ENCODE measurements around the gene ZNF266.

Gene ZNF266

DNA sequence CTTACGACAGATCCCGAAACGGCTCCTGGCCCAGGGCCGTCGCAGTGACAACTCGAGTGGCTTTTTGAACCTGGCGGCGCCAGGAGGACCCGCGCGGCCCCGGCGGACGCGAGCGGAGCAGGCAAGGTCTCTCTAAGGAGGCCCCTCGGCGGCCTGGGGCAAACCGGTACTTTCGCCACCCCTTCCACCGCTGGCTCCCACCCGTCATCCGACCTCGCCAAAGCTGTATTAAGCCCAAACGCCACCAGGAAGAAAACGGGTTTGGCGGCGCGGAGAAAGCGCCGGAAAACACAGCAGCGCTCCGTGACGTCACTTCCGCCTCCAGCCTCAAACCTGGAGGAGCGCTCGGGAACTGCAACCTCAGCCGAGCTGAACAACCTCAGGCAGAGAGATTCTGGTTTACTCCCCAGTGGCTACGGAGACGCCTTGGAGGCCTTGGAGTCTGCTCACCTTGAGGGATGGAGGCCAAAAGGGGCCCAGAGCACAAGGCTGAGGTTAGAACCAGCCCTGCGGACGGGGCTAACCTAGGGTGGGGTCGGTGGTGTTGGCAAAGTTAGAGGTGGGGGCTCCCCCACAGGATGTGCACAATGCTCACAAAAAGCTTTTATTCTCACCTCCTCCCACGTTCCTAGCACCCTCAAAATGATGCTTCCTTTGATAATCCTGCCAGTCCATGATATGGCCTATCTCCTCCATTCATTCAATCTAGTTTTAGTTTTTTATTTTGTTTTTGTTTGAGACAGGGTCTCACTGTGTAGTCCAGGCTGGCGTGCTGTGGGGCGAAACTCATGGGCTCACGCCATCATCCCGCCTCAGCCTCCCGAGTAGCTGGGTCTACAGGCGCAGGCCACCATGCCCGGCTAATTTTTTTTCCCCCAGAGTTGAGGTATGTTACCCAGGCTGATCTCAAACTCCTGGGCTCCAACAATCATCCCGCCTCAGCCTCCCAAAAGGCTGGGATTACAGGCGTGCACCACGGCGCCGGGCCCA, at the start of gene ZNF266:
Gene ZNF266, minus strand, starts transcription at position 295 of the 990 bp plus-strand sequence. CDS start 15,484 bp downstream, outside the sequence.
- DNase-seq (ENCODE audit: low read depth) = peak; percentile 83

DNA sequence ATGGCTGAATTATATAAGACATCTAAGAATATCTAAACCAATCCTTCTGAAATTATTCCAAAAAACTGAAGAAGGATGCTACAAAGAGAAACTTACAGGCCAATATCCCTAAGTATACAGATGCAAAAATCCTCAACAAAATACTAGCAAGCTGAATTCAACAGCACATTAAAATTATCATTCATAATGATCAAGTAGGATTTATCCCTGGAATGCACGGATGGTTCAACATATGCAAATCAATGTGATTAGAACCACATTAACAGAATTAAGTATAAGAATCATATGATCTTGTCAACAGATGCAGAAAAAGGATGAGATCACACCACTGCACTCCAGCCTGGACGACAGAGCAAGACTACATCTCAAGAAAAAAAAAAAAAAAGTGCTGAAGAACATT, 49.8 kb upstream of the ZNF266 start:
- DNase-seq (ENCODE audit: low read depth) = no peak

DNA sequence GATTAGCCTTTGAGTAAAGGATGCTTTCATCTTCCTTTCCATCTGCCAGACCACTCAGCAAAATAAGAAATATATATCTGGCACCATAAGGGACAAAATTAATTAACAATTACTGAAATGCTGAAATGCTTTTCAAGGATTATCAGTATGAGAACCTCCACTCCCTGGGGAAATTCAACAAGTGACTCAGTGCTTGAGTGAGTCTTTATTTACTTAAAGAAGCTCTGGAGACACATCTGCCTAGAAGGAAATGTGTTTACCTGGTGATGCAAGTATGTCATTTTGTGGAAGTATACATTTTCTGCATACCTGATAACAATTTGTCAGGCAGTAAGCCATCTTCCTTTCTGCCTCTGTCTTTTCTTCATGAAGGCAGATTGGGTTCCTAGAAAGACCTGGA, 39.6 kb upstream of the ZNF266 start:
- no peak for DNase-seq (ENCODE audit: low read depth)

- no peak for DNase-seq (ENCODE audit: low read depth)
Measured at GRCh38 chr19:9467161-9467560, 31.8 kb upstream of the ZNF266 start.

DNA sequence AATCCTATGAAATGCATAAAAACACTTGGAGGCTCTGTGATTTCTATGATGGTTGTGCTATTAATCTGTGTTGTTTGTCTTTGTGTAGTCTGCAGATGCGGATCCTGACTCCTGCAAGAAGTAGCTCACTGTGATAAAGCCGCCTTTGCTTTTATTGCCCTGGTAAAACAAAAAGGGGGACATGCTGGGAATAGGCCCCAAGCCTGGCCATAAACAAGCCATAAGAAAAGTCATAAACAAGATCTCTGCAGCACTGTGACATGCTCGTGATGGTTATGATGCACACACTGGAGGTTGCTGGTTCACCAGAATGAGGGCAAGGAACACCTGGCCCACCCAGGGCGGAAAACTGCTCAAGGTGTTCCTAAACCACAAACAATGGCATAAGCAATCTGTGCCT, 26.6 kb upstream of the ZNF266 start:
- no peak for DNase-seq (ENCODE audit: low read depth)

- no peak for DNase-seq (ENCODE audit: low read depth)
Measured at GRCh38 chr19:9456018-9456689, 20.8 kb upstream of the ZNF266 start.

GRCh38 chr19:9453953-9454352, 18.6 kb upstream of the ZNF266 start:
- DNase-seq (ENCODE audit: low read depth) = no peak

GRCh38 chr19:9445037-9445436, 9.7 kb upstream of the ZNF266 start:
- no peak for DNase-seq (ENCODE audit: low read depth)

GRCh38 chr19:9436358-9436757, 985 bp upstream of the ZNF266 start:
- DNase-seq (ENCODE audit: low read depth) = no peak

- DNase-seq (ENCODE audit: low read depth) = no peak
Measured at GRCh38 chr19:9431475-9431874, 3.9 kb downstream of the ZNF266 start.

- no peak for DNase-seq (ENCODE audit: low read depth)
Measured at GRCh38 chr19:9430444-9430843, 4.9 kb downstream of the ZNF266 start.

DNA sequence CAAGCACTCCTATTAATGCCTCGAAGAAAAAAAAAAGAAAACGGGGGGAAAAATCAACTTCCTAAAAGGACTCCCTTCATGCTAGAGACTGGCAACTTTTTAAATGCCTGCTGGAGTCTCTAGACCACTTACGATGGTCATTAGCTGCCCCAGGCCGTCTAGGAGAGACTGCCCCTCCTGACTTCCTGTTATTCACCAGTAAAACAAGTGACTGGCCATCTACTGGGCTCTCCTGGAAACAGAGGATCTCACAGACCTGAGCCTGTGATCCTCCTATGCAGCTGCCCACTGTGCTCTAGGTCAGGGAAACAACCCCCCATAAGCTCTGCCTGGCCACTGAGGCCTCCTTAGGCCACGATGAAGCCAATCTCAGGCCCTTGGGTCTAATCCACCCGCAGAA, 7.4 kb downstream of the ZNF266 start:
- DNase-seq (ENCODE audit: low read depth) = no peak

DNA sequence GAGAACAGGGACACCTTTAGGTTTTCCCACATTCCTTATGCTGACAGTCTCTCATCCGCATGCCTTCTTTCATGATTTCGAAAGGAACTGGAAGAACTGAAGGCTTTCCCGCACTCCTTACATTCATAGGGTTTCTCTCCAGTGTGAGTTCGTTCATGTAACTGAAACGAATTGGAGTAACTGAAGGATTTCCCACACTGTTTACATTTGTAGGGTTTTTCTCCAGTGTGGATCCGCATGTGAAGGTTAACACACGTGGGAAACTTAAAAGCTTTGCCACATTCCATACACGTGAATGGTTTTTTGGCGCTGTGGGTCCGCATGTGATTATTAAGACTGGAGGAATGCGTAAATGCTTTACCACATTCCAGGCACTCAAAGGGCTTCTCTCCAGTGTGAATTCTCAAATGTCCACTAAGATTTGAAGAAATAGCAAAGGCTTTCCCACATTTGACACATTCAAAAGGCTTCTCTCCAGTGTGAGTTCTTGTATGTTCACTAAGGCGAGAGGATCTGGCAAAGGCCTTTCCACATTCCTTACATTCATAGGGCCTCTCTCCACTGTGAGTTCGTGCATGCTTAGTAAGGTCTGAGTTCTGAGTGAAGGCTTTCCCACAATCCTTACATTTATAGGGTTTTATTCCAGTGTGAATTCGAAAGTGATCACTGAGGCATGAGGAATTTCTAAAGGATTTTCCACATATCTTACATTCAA, 22.0 kb downstream of the ZNF266 start:
- no peak for DNase-seq (ENCODE audit: low read depth)

DNA sequence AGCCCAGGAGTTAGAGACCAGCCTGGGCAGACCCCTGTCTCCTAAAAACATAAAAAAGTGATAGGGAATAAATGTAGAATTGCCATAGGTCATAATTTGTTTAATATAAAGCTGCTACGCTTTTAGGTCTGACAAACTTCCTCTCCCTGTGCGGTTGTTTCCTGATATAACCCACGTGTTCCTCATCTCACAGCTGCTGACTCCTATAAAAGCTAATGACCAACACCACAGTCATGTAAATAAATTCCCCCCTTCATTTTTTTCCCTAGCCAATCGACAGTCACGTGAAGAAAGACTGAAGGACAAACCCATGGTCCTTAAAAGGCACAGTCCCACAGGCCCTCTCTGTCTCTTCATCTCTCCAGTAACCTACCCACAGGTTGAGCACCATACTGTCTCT, 27.5 kb downstream of the ZNF266 start:
- no peak for DNase-seq (ENCODE audit: low read depth)

DNA sequence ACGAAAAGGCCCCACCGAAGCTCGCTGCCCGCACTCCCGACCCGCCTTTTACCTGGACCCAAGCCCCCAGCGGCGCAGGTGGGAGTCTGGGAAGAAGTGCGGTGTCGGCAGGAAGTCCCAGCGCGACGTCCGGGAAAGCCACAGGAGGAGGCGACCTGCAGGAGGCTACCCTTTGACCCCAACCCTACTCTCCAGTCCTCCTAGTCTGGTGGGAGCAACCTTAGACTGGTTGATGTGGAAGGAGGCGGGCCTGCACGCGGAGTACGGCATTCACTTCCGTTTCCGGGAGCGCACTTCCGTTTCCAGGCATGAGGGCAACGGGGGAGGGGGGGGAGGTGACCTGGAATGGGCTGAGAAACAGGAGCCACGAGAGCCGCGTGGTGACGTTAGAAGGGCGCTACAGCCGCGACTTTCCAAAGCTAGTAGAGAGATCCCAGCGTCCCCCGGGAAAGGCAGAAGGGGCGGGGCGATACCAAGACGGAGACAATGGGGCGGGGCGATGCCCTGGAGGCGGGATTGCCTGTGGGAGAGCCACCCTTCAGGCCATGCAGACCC, 28.5 kb downstream of the ZNF266 start:
- no peak for DNase-seq (ENCODE audit: low read depth)

DNA sequence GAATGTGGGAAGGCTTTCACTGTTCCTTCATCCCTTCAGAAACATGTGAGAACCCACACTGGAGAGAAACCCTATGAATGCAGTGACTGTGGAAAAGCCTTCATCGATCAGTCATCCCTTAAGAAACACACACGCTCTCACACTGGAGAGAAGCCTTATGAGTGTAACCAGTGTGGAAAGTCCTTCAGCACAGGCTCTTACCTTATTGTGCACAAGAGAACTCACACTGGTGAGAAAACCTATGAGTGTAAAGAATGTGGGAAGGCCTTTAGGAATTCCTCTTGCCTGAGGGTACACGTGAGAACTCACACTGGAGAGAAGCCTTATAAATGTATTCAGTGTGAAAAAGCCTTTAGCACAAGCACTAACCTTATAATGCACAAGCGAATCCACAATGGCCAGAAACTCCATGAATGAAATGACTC, 54.0 kb downstream of the ZNF266 start:
- DNase-seq (ENCODE audit: low read depth) = no peak

- no peak for DNase-seq (ENCODE audit: low read depth)
Measured at GRCh38 chr19:9370738-9371619, 64.4 kb downstream of the ZNF266 start.

DNA sequence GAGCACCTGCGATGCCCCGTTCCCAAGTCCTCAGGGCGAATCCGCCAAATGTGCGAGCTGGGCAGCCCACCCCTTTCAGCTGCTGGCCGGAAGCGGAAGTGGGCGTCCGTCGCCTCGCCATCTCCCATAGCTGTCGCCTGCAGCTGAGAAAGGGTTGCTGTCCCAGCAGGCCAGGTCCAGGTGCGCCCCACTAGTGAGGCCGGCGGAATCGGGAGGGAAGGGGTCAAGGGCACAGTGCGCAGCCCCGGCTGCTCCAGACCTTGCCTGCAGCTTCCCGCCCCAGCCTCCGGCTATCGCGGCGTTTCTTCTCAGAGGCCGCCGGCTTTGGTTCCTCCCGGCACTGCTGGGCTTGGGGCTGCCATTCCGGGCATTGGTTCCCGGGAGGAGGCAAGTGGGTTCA, 72.5 kb downstream of the ZNF266 start, which contains the start of gene ZNF177:
Gene ZNF177, plus strand, starts transcription at position 109 of the 400 bp plus-strand sequence. CDS start 15,299 bp downstream, outside the sequence.
- no peak for DNase-seq (ENCODE audit: low read depth)
